Astrocyte of the cerebellum (primary cell): Measurements from ENCODE around the gene PTPRT.

Source experiments
- DNase-seq: peaks from one replicate; pipeline ENCODE4 v3.0.0-alpha.2; 2011; ENCODE audit warnings: low read depth
- H3K4me3 ChIP-seq: 2 replicates; pipeline ENCODE4 v1.5.1; 2011; ENCODE audit warnings: mild to moderate bottlenecking, low read depth, low read length, moderate library complexity
- CTCF ChIP-seq: IDR thresholded peaks from 2 replicates; pipeline ENCODE4 v1.5.1; 2012; ENCODE audit warnings: low read length, low read depth, moderate library complexity, mild to moderate bottlenecking; ENCODE audit errors: missing control alignments
- in situ Hi-C: cut with HindIII; loops from 2 replicates; pipeline ENCODE4 v1.10.0; 2017; ENCODE audit warnings: low sequenced_read_pairs

PTPRT gene

GRCh38 chr20:42941629-42942028 is 248.1 kb downstream of the PTPRT start:
- DNase-seq, result no peak
- in situ Hi-C loops, result no loop called here
- TF ChIP-seq CTCF, result no peak
- H3K4me3 ChIP-seq, result no peak overlapping the region

- no peak for TF ChIP-seq CTCF
- in situ Hi-C loops, result no loop called here
- H3K4me3 ChIP-seq, result no peak overlapping the region
- no peak for DNase-seq
Observed at GRCh38 chr20:42938441-42939205, 251.1 kb downstream of the PTPRT start.

GRCh38 chr20:42936482-42936881 is 253.2 kb downstream of the PTPRT start:
- H3K4me3 ChIP-seq, result no peak overlapping the region
- no peak for TF ChIP-seq CTCF
- DNase-seq, result no peak
- in situ Hi-C loops, result no loop called here

- no peak for DNase-seq
- H3K4me3 ChIP-seq, result no peak overlapping the region
- TF ChIP-seq CTCF, result no peak
- in situ Hi-C loops, result no loop called here
Observed at GRCh38 chr20:42924215-42924614, 265.5 kb downstream of the PTPRT start.

GRCh38 chr20:42923348-42923918 is 266.3 kb downstream of the PTPRT start:
- DNase-seq, result no peak
- in situ Hi-C loops, result no loop called here
- no peak for TF ChIP-seq CTCF
- H3K4me3 ChIP-seq, result no peak overlapping the region

GRCh38 chr20:42920776-42921175 is 268.9 kb downstream of the PTPRT start:
- TF ChIP-seq CTCF, result no peak
- in situ Hi-C loops, result no loop called here
- DNase-seq, result no peak
- H3K4me3 ChIP-seq, result no peak overlapping the region
